ENCODE data around the gene SDSL. TPM values are rescaled to one million over a fixed set of nuclear protein-coding genes. Genes with fewer than 3 reads are reported as not detected.

The SDSL gene
- total RNA-seq, 1 experiment from 2014 or later, result 0.52 TPM

GRCh38 chr12:113392520-113392919 is 29.7 kb upstream of the SDSL start:
- Mint-ChIP-seq H3K9me3 (no peaks in the 10 kb centered on the region), H3K4me3 (no peak overlapping the region), H3K27me3 (ENCODE audit: low read depth) (peaks cover 3% of the 10 kb centered on the region; the same call in 1 of the 2 replicates), H3K4me1 (peaks cover 3% of the 10 kb centered on the region; the same call in 1 of the 2 replicates), H3K27ac (no peak overlapping the region), H3K36me3 (no peaks in the 10 kb centered on the region)
- TF ChIP-seq ZNF532 (CRISPR knock-in tag; IDR thresholded peaks at IDR 0.05; ENCODE audit: borderline replicate concordance) (no peak), ZNF219 (CRISPR knock-in tag; IDR thresholded peaks at IDR 0.05; ENCODE audit: borderline replicate concordance) (no peak), ATF2 (CRISPR knock-in tag; IDR thresholded peaks at IDR 0.05; ENCODE audit: borderline replicate concordance, low read depth) (no peak), ZNF423 (CRISPR knock-in tag; IDR thresholded peaks at IDR 0.05) (no peak), USF1 (CRISPR knock-in tag; IDR thresholded peaks at IDR 0.05) (no peak), ZNF425 (CRISPR knock-in tag; conservative IDR thresholded peaks at IDR 0.05) (no peak), SOX15 (CRISPR knock-in tag; IDR thresholded peaks at IDR 0.05) (no peak), TCF7 (CRISPR knock-in tag; IDR thresholded peaks at IDR 0.05; ENCODE audit: low read depth) (no peak), ZNF671 (CRISPR knock-in tag; IDR thresholded peaks at IDR 0.05) (no peak), ARID4B (CRISPR knock-in tag; IDR thresholded peaks at IDR 0.05; ENCODE audit: borderline replicate concordance) (no peak), ZNF317 (CRISPR knock-in tag; IDR thresholded peaks at IDR 0.05; ENCODE audit: borderline replicate concordance, low read depth) (no peak), SMAD4 (CRISPR knock-in tag; IDR thresholded peaks at IDR 0.05) (no peak), NFE2L1 (CRISPR knock-in tag; IDR thresholded peaks at IDR 0.05) (no peak), JAZF1 (CRISPR knock-in tag; IDR thresholded peaks at IDR 0.05) (no peak), SP1 (CRISPR knock-in tag; conservative IDR thresholded peaks at IDR 0.05) (no peak), FOXP1 (CRISPR knock-in tag; IDR thresholded peaks at IDR 0.05; ENCODE audit: borderline replicate concordance) (no peak), E2F5 (CRISPR knock-in tag; IDR thresholded peaks at IDR 0.05) (no peak), MXD4 (CRISPR knock-in tag; IDR thresholded peaks at IDR 0.05; ENCODE audit: borderline replicate concordance) (no peak), ATF1 (CRISPR knock-in tag; IDR thresholded peaks at IDR 0.05) (no peak)
- ATAC-seq (no peak), DNase-seq (ENCODE audit: low spot score) (no peak)
- CTCF ChIA-PET, result interaction anchor here (0.6 to 2.0 kb wide), 10 partner anchors 13 to 426 kb away, joined by 3 to 29 read pairs (median 4); no protein-coding TSS in a partner anchor
- POLR2A ChIA-PET, result interaction anchor here (1.0 kb wide), 1 partner anchor 21 kb away, joined by 3 read pairs; no protein-coding TSS in a partner anchor
